Chondrocyte (in vitro differentiated cells): ENCODE measurements around the gene KAZN. TPM values are rescaled to one million over a fixed set of nuclear protein-coding genes. Genes with fewer than 3 reads are reported as not detected.
A peak's percentile ranks its signal among the peaks of the same experiment; 100 is the strongest.

Source experiments
- DNase-seq: peaks from one replicate; pipeline ENCODE4 v3.0.0; 2021; ENCODE audit warnings: mixed read lengths, low spot score
- H3K27ac Mint-ChIP-seq: one replicate; pipeline ENCODE4 v1.8.0; 2021; ENCODE audit warnings: mild to moderate bottlenecking, moderate library complexity, mixed read lengths; ENCODE audit not compliant: unreplicated experiment
- H3K27me3 Mint-ChIP-seq: 2 replicates; pipeline ENCODE4 v1.8.0; 2021; ENCODE audit warnings: low read depth, mixed read lengths
- H3K36me3 Mint-ChIP-seq: 2 replicates; pipeline ENCODE4 v1.8.0; 2021; ENCODE audit warnings: low read depth, mixed read lengths
- H3K4me1 Mint-ChIP-seq: 2 replicates; pipeline ENCODE4 v1.8.0; 2021; ENCODE audit warnings: low read depth, mild to moderate bottlenecking, mixed read lengths
- H3K4me3 Mint-ChIP-seq: one replicate; pipeline ENCODE4 v1.8.0; 2021; ENCODE audit warnings: mild to moderate bottlenecking, moderate library complexity, mixed read lengths; ENCODE audit not compliant: unreplicated experiment
- H3K9me3 Mint-ChIP-seq: 2 replicates; pipeline ENCODE4 v1.8.0; 2021; ENCODE audit warnings: low read depth, mixed read lengths
- total RNA-seq: library from RNA; stranded (reverse); gene quantifications from 3 replicates; pipeline ENCODE4 v1.2.1, GENCODE V29; 2021
- TF ChIP-seq, protein P1 (sequence below): fragments of 200-600 bp; sonication (generic); IDR thresholded peaks from 2 replicates; pipeline ENCODE4 v1.5.0; 2021; ENCODE audit warnings: antibody characterized with exemption, mild to moderate bottlenecking, moderate library complexity

Gene KAZN
- total RNA-seq, 1 donor from 2014 or later, result 29.6 TPM

DNA sequence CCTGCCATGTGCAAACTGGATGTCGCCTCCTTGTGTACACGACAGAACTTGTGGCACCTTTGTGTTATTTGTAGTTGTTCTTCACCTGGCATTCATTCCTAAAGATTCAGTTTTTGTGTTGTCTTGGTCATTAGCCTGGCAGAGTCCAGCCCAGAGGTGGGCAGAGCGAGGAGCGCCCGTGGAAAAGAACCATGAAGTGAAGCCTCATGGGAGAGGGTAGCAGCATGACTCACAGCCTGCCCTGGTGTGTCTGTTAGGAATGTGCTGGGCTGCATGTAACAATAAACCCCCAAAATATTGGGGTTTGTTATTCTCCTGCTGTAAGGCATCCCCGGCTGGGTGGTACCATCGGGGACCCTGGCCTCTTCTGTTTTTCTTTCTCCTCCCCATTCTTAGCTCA, 430.1 kb downstream of the KAZN start:
- Mint-ChIP-seq H3K4me3 (no peak overlapping the region), H3K27me3 (no peaks in the 10 kb centered on the region), H3K27ac (peak overlapping the region; percentile 87), H3K36me3 (no peaks in the 10 kb centered on the region), H3K9me3 (no peaks in the 10 kb centered on the region), H3K4me1 (peaks cover 47% of the 10 kb centered on the region)
- TF ChIP-seq, protein P1, sequence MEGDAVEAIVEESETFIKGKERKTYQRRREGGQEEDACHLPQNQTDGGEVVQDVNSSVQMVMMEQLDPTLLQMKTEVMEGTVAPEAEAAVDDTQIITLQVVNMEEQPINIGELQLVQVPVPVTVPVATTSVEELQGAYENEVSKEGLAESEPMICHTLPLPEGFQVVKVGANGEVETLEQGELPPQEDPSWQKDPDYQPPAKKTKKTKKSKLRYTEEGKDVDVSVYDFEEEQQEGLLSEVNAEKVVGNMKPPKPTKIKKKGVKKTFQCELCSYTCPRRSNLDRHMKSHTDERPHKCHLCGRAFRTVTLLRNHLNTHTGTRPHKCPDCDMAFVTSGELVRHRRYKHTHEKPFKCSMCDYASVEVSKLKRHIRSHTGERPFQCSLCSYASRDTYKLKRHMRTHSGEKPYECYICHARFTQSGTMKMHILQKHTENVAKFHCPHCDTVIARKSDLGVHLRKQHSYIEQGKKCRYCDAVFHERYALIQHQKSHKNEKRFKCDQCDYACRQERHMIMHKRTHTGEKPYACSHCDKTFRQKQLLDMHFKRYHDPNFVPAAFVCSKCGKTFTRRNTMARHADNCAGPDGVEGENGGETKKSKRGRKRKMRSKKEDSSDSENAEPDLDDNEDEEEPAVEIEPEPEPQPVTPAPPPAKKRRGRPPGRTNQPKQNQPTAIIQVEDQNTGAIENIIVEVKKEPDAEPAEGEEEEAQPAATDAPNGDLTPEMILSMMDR, result no peak
- no peak for DNase-seq

DNA sequence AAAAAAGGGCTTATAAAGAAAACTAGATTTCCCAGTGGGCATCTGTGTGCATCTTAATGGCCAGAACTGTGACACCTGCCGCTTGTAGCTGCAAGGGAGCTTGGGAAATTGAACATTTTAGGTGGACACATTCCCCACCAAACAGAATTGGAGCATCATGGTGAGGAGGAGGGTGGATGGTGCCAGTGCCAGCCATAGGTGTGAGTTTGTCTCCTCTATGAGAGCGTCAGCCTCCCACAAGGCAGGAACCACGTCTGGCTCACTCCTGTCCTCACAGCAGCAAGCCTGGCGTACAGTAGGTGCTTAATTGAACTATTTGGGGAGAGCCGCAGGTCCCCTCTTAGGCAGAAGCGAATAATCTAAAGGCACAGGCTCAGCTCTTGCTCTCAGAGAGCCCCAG, 430.6 kb downstream of the KAZN start:
- TF ChIP-seq, protein P1, result no peak
- no peaks in the 10 kb centered on the region for H3K9me3 Mint-ChIP-seq
- no peak for DNase-seq
- H3K27me3 Mint-ChIP-seq, result no peaks in the 10 kb centered on the region
- H3K36me3 Mint-ChIP-seq, result no peaks in the 10 kb centered on the region
- peaks cover 51% of the 10 kb centered on the region for H3K4me1 Mint-ChIP-seq
- no peak overlapping the region for H3K4me3 Mint-ChIP-seq
- H3K27ac Mint-ChIP-seq, result peak overlapping the region; percentile 87

DNA sequence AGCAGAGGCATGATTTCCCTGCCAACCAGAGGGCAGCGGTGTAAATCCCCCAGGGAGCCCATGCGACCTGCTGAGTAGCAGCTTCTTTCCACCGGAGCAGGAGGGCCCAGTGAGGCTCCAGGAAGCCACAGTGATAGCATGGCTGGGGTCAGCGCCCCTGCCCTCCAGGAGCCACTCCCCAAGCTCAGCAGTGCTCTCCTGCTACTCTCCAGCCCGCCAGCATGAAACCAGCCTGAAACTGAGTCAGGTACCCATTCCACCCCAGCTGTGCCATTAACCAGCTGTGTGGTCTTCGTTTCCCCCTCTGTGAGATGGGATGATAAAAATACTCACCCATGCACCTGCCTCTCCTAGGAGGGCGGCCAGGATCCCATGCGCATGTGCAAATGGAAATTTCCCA, 431.3 kb downstream of the KAZN start:
- no peak overlapping the region for H3K4me3 Mint-ChIP-seq
- no peaks in the 10 kb centered on the region for H3K27me3 Mint-ChIP-seq
- peaks cover 53% of the 10 kb centered on the region for H3K4me1 Mint-ChIP-seq

DNA sequence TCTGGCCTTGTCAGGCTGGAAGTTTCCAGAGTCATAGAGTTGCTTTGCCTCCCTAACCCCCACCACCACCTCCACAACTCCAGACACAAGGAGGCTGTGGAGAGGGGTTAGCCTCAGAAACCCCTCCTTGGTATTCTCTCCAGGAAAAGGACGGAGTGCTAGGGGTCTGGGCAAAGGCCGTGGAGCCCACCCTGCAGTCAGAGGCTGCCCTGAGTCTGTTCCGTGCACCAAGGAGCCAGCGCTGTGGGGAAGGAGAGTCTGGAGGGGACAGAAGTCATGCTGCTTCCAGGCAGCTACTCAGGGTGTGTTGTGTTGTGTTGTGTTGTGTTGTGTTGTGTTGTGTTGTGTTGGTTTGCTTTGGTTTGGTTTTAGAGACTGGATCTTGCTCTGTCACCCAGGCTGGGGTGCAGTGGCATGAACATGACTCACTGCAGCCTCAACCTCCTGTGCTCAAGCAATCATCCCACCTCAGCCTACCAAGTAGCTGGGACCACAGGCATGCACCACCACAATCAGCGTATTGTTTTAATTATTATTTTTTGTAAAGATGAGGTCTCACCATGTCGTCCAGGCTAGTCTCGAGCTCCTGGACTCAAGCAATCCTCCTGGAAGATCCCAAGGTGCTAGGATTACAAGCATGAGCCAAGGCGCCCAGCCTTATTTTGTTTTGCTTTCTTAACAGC, 432.9 kb downstream of the KAZN start:
- no peaks in the 10 kb centered on the region for H3K27me3 Mint-ChIP-seq
- no peak overlapping the region for H3K27ac Mint-ChIP-seq
- DNase-seq, result no peak
- H3K4me1 Mint-ChIP-seq, result peaks cover 48% of the 10 kb centered on the region
- TF ChIP-seq, protein P1, result no peak
- H3K9me3 Mint-ChIP-seq, result no peaks in the 10 kb centered on the region
- H3K36me3 Mint-ChIP-seq, result no peaks in the 10 kb centered on the region
- no peak overlapping the region for H3K4me3 Mint-ChIP-seq

More for the DNA sequence above, 431.3 kb downstream of the KAZN start:
- Mint-ChIP-seq H3K27ac (no peak overlapping the region), H3K36me3 (no peaks in the 10 kb centered on the region), H3K9me3 (no peaks in the 10 kb centered on the region)
- TF ChIP-seq, protein P1, result no peak
- DNase-seq, result no peak

DNA sequence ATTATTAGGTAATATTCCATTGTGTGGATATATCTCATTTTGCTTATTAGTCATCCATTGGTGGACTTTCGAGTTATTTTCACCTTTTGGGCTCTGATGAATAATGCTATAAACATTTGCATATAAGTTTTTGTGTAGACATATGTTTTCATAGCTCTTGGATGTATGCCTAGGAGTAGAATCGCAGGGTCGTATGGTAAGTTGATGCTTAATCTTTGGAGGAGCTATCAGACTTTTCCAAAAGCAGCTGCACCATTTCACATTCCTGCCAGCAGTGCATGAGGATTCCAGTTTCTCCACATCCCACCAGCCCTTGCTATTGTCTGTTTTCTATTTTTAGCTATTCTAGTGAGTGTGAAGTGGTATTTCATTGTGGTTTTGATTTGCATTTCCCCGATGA, 434.8 kb downstream of the KAZN start:
- no peak for DNase-seq
- Mint-ChIP-seq H3K27ac (no peak overlapping the region), H3K4me1 (peaks cover 33% of the 10 kb centered on the region), H3K36me3 (no peaks in the 10 kb centered on the region), H3K9me3 (no peaks in the 10 kb centered on the region), H3K27me3 (no peaks in the 10 kb centered on the region), H3K4me3 (no peak overlapping the region)
- TF ChIP-seq, protein P1, result peak; percentile 65
